Measurements from ENCODE around the gene TSHZ1.

TSHZ1 gene

GRCh38 chr18:75268364-75268646, 57.7 kb downstream of the TSHZ1 start:
- H3K4me3 ChIP-seq (ENCODE audit: low read depth, low read length), result no peak overlapping the region
- TF ChIP-seq, protein P1, sequence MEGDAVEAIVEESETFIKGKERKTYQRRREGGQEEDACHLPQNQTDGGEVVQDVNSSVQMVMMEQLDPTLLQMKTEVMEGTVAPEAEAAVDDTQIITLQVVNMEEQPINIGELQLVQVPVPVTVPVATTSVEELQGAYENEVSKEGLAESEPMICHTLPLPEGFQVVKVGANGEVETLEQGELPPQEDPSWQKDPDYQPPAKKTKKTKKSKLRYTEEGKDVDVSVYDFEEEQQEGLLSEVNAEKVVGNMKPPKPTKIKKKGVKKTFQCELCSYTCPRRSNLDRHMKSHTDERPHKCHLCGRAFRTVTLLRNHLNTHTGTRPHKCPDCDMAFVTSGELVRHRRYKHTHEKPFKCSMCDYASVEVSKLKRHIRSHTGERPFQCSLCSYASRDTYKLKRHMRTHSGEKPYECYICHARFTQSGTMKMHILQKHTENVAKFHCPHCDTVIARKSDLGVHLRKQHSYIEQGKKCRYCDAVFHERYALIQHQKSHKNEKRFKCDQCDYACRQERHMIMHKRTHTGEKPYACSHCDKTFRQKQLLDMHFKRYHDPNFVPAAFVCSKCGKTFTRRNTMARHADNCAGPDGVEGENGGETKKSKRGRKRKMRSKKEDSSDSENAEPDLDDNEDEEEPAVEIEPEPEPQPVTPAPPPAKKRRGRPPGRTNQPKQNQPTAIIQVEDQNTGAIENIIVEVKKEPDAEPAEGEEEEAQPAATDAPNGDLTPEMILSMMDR (IDR thresholded peaks at IDR 0.05; ENCODE audit: insufficient read depth, low read depth, low read length, missing control alignments), result no peak
- DNase-seq (ENCODE audit: low read depth), result no peak

DNA sequence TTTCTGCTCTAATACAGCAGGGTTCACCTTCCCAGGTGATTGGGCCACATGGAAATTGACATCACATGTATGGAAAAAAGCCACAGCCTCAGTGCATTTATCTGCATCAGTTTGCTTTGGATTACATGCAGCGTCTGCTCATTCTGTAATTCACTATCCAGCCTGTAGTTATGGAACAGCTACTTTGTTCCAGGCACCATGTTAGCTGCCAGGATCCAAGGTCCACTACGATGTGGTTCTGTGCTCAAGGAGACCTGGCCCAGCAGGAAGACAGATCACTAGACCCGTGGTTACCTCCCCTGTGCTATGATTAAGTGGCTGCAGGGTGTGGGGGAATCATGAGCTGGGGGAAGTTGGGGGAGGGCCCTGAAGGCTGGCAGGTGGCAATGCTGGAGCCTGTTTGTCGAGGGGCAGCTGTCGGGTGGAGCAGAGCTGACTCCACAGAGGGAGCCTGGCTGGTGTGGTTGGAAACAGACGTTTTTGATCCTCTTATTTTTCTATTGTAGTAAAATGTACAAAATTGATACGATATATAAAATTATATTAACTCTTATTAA, 58.6 kb downstream of the TSHZ1 start:
- H3K4me3 ChIP-seq (ENCODE audit: low read depth, low read length), result no peak overlapping the region
- DNase-seq (ENCODE audit: low read depth), result no peak
- TF ChIP-seq, protein P1 (IDR thresholded peaks at IDR 0.05; ENCODE audit: insufficient read depth, low read depth, low read length, missing control alignments), result no peak

DNA sequence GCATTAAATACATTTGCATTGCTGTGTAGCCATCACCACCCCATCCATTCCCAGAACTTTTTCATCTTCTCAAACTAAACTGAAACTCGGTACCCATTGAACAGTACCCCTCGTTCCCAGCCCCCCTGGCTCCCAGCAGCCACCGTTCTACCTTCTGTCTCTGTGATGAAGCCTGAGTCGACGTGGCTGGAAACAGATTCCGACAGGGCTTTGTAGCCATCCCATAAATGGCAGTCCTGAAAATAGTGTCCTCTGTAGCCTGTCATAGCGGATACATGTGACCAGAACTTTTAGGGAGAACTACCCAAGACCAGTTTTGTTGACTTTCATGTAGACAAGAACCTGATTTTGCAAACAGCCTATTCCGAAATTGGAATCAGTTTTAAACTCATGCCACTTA, 59.1 kb downstream of the TSHZ1 start:
- TF ChIP-seq, protein P1 (IDR thresholded peaks at IDR 0.05; ENCODE audit: insufficient read depth, low read depth, low read length, missing control alignments), result no peak
- H3K4me3 ChIP-seq (ENCODE audit: low read depth, low read length), result no peak overlapping the region
- DNase-seq (ENCODE audit: low read depth), result no peak

GRCh38 chr18:75271952-75272351, 61.4 kb downstream of the TSHZ1 start:
- TF ChIP-seq, protein P1 (IDR thresholded peaks at IDR 0.05; ENCODE audit: insufficient read depth, low read depth, low read length, missing control alignments), result no peak
- no peak for DNase-seq (ENCODE audit: low read depth)
- no peak overlapping the region for H3K4me3 ChIP-seq (ENCODE audit: low read depth, low read length)

DNA sequence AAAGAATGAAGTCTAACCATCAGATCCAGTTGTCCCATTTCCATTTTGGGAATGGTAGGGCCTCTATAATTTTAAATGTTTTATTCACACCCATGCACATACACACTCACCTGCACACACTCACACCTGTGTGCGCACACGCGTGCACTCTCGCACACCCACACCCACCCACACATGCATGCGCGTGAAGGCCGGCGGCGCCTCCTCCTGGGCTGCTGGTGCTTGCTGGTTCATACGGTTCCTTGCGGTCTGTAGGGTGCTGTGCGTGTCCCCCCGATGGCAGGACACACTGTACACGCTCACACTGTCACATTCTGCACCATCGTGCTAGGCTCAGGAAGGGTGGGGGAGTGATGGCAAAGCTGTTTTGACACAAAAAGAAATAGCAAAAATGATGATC, 63.2 kb downstream of the TSHZ1 start:
- no peak overlapping the region for H3K4me3 ChIP-seq (ENCODE audit: low read depth, low read length)
- TF ChIP-seq, protein P1 (IDR thresholded peaks at IDR 0.05; ENCODE audit: insufficient read depth, low read depth, low read length, missing control alignments), result no peak

DNA sequence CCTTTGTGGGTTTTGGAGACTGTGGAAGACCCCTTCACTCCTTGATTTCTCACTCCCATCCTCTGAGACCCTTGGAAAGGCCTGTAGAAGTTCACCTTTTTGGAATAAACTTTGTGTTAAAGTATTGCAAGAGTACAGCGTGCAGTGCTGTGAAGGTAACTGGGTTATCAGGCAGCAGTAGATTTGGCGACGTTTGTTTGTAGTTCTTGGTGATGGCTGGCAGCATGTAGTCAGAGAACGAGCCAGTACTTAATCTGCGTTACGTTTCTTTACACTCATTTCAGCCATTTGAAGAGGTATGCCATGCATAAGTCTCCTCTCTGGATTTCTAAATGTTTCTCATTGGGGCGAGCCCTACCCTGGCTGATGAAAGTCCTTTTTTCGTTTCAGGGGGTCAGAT, 64.6 kb downstream of the TSHZ1 start:
- H3K4me3 ChIP-seq (ENCODE audit: low read depth, low read length), result no peak overlapping the region
- DNase-seq (ENCODE audit: low read depth), result no peak
- TF ChIP-seq, protein P1 (IDR thresholded peaks at IDR 0.05; ENCODE audit: insufficient read depth, low read depth, low read length, missing control alignments), result no peak

More for the DNA sequence above, 63.2 kb downstream of the TSHZ1 start:
- no peak for DNase-seq (ENCODE audit: low read depth)

GRCh38 chr18:75276818-75277609, 66.4 kb downstream of the TSHZ1 start:
- TF ChIP-seq, protein P1 (IDR thresholded peaks at IDR 0.05; ENCODE audit: insufficient read depth, low read depth, low read length, missing control alignments), result no peak
- DNase-seq (ENCODE audit: low read depth), result no peak
- no peak overlapping the region for H3K4me3 ChIP-seq (ENCODE audit: low read depth, low read length)

All from GM12865 (cell line).